Calu3 (cell line): ENCODE measurements around the gene GABRA6. TPM values are rescaled to one million over a fixed set of nuclear protein-coding genes. Genes with fewer than 3 reads are reported as not detected.
"Not testable (repeated sequence)": the region's sequence is repeated elsewhere in the genome, so short reads cannot be mapped to it uniquely, and the experiment has no call there.

Source experiments
- Bru-seq: library from RNA; stranded (reverse); fragments of 400-500 nt; gene quantifications from one replicate; lab custom pipeline; 2021; lab: Mats Ljungman, UMichigan
- BruChase-seq, 2 experiments: library from RNA; stranded (reverse); fragments of 400-500 nt; gene quantifications; one replicate each; lab custom pipeline; 2021; lab: Mats Ljungman, UMichigan
- BruUV-seq: library from RNA; stranded (reverse); fragments of 400-500 nt; replicated peaks from 2 replicates; lab custom pipeline; 2021; lab: Mats Ljungman, UMichigan
- CTCF ChIA-PET: fragments of 300-600 bp; sonication (Branson Sonifier 250); formaldehyde crosslinking; loops from one replicate; lab custom pipeline; 2022; ENCODE audit warnings: antibody characterized with exemption; lab: Charles Lee
- DNase-seq: peaks from one replicate; pipeline ENCODE4 v3.0.0; 2022
- H3K27ac Mint-ChIP-seq: one replicate; pipeline ENCODE4 v1.8.0; 2022; ENCODE audit warnings: mixed read lengths; ENCODE audit not compliant: unreplicated experiment
- H3K27me3 Mint-ChIP-seq: one replicate; pipeline ENCODE4 v1.8.0; 2022; ENCODE audit warnings: mixed read lengths; ENCODE audit not compliant: unreplicated experiment
- H3K36me3 Mint-ChIP-seq: one replicate; pipeline ENCODE4 v1.8.0; 2022; ENCODE audit warnings: mild to moderate bottlenecking, moderate library complexity, mixed read lengths; ENCODE audit not compliant: insufficient read depth, unreplicated experiment
- H3K4me1 Mint-ChIP-seq: one replicate; pipeline ENCODE4 v1.8.0; 2022; ENCODE audit warnings: mild to moderate bottlenecking, low read depth, mixed read lengths; ENCODE audit not compliant: unreplicated experiment
- H3K4me3 Mint-ChIP-seq: one replicate; pipeline ENCODE4 v1.8.0; 2022; ENCODE audit warnings: mild to moderate bottlenecking, low read depth, moderate library complexity, mixed read lengths; ENCODE audit not compliant: unreplicated experiment
- H3K9me3 Mint-ChIP-seq: one replicate; pipeline ENCODE4 v1.8.0; 2022; ENCODE audit warnings: low read depth, mixed read lengths; ENCODE audit not compliant: unreplicated experiment
- intact Hi-C: fragments of 100-400 bp; cut with micrococcal nuclease; formaldehyde crosslinking; loops from one replicate; pipeline ENCODE4 v1.10.0; 2022; ENCODE audit not compliant: unreplicated experiment
- long read RNA-seq: library from polyadenylated mRNA; stranded (forward); transcript quantifications from one replicate; pipeline ENCODE4 v2.0.0, GENCODE V29; 2022
- total RNA-seq: library from RNA; stranded (reverse); gene quantifications from 2 replicates; pipeline ENCODE4 v1.2.3, GENCODE V29; 2022
- TF ChIP-seq, protein P1 (sequence below): fragments of 200-600 bp; IDR thresholded peaks from one replicate; pipeline ENCODE4 v1.8.0; 2022; ENCODE audit warnings: antibody characterized with exemption; ENCODE audit not compliant: unreplicated experiment

GABRA6 gene
- total RNA-seq (not detected in 2 replicates), Bru-seq, nascent RNA (not detected), BruChase-seq, experiment 1, labeled RNA remaining after a 6-hour chase (not detected), BruChase-seq, experiment 2, labeled RNA remaining after a 2-hour chase (not detected)
- long read RNA-seq: 0 reads

DNA sequence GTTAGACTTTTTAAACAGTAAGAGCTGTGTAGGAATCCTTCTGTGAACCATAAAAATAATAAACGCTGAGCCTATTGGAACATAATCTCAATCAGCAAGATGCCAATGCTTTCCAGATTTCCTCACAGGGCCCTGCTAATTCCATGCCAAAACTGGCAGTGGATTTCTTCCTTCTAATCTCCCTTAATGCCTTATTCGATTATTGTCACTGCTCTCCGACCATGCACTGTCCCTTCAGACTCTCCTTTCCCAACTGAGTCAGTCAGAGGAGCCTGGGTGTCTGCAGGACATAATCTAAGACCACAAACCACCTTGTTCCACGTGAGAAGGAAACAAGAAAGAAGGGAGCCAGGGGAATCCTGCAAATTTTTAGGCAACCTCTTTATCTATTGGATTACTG lies at the start of gene GABRA6:
Gene GABRA6, plus strand, starts transcription at position 261 of the 400 bp plus-strand sequence. CDS start 269 bp downstream, outside the sequence.
- TF ChIP-seq, protein P1, sequence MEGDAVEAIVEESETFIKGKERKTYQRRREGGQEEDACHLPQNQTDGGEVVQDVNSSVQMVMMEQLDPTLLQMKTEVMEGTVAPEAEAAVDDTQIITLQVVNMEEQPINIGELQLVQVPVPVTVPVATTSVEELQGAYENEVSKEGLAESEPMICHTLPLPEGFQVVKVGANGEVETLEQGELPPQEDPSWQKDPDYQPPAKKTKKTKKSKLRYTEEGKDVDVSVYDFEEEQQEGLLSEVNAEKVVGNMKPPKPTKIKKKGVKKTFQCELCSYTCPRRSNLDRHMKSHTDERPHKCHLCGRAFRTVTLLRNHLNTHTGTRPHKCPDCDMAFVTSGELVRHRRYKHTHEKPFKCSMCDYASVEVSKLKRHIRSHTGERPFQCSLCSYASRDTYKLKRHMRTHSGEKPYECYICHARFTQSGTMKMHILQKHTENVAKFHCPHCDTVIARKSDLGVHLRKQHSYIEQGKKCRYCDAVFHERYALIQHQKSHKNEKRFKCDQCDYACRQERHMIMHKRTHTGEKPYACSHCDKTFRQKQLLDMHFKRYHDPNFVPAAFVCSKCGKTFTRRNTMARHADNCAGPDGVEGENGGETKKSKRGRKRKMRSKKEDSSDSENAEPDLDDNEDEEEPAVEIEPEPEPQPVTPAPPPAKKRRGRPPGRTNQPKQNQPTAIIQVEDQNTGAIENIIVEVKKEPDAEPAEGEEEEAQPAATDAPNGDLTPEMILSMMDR: no peak
- H3K4me1 Mint-ChIP-seq: no peaks in the 10 kb centered on the region
- BruUV-seq: no TSS peak
- H3K9me3 Mint-ChIP-seq: peaks cover 14% of the 10 kb centered on the region
- no peaks in the 10 kb centered on the region for H3K36me3 Mint-ChIP-seq
- CTCF ChIA-PET: no interaction called here
- H3K27me3 Mint-ChIP-seq: no peaks in the 10 kb centered on the region
- DNase-seq: no peak
- intact Hi-C loops: no loop called here
- no peak within 1 kb of the TSS for H3K4me3 Mint-ChIP-seq
- no peak within 1 kb of the TSS for H3K27ac Mint-ChIP-seq

DNA sequence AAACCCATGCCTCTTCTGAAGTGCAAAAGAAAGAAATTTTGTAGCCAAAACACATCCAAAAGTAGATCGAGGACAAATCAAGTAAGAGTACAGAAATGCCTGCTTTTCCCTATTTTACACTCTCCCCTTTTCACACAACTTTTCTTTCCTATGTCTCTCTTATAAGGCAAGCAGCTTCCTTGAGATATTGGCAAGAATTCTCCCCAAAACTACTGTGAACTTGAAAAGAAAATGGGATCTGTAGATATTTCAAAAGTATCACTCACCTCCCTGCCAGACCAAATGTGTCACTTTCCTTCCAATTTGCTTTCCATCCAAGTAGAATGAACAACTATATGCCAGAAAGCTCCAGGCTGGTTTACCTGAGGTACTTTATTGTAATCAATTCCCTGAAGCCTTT lies 47.9 kb upstream of the GABRA6 start:
- no peaks in the 10 kb centered on the region for H3K4me1 Mint-ChIP-seq
- TF ChIP-seq, protein P1: no peak
- intact Hi-C loops: no loop called here
- BruUV-seq: no TSS peak
- no peak overlapping the region for H3K27ac Mint-ChIP-seq
- no peaks in the 10 kb centered on the region for H3K27me3 Mint-ChIP-seq
- no peak overlapping the region for H3K4me3 Mint-ChIP-seq
- no peaks in the 10 kb centered on the region for H3K36me3 Mint-ChIP-seq
- CTCF ChIA-PET: interaction anchor here (0.8 kb wide), 1 partner anchor 1055 kb away, joined by 5 read pairs; no protein-coding TSS in a partner anchor
- H3K9me3 Mint-ChIP-seq: peaks cover 30% of the 10 kb centered on the region
- no peak for DNase-seq

DNA sequence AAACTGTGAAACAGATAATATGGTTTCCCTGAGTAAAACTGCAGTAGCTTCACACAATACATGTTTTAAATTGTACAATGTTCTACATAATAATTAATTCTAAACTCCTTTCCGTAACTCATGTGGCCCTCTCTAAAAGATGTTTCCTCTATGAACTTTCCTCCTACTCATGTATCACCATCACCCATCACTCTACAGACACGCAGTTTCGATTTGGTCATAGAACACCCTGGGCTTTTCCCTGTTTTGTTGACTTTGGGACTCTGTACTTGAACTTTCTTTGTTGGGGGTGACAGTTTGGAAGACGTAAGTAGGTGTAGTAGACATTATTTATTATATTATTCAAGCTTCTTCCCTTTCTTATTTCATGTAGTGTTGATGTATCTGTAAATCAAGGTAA lies 44.1 kb upstream of the GABRA6 start:
- no peaks in the 10 kb centered on the region for H3K27me3 Mint-ChIP-seq
- H3K4me3 Mint-ChIP-seq: no peak overlapping the region
- intact Hi-C loops: no loop called here
- H3K9me3 Mint-ChIP-seq: peaks cover 22% of the 10 kb centered on the region
- BruUV-seq: no TSS peak
- H3K36me3 Mint-ChIP-seq: no peaks in the 10 kb centered on the region
- no peaks in the 10 kb centered on the region for H3K4me1 Mint-ChIP-seq
- CTCF ChIA-PET: no interaction called here
- DNase-seq: no peak
- TF ChIP-seq, protein P1: no peak
- no peak overlapping the region for H3K27ac Mint-ChIP-seq

GRCh38 chr5:161645264-161645663 lies 40.3 kb upstream of the GABRA6 start:
- no peaks in the 10 kb centered on the region for H3K27me3 Mint-ChIP-seq
- H3K9me3 Mint-ChIP-seq: peaks cover 19% of the 10 kb centered on the region
- no TSS peak for BruUV-seq
- TF ChIP-seq, protein P1: no peak
- no peak overlapping the region for H3K4me3 Mint-ChIP-seq
- no peaks in the 10 kb centered on the region for H3K4me1 Mint-ChIP-seq
- H3K36me3 Mint-ChIP-seq: no peaks in the 10 kb centered on the region
- CTCF ChIA-PET: no interaction called here
- H3K27ac Mint-ChIP-seq: no peak overlapping the region
- no peak for DNase-seq
- intact Hi-C loops: no loop called here

DNA sequence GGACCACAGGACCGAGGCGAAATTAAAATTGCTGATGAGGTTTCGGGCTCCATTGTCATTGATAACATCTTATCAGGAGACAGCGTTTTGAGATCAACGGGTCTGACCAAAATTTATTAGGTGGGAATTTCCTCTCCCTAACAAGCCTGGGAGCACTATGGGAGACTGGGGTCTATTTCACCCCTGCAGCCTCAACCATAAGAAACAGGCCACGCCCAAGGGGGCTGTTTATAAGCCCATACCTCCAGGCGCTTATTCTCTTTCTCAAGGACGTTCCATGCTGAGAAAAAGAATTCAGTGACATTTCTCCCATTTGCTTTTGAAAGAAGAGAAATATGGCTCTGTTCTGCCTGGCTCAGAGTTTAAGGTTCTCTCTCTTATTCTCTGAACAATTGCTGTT lies 33.6 kb upstream of the GABRA6 start:
- H3K27ac Mint-ChIP-seq, intact Hi-C loops, H3K36me3 Mint-ChIP-seq, H3K4me1 Mint-ChIP-seq, H3K4me3 Mint-ChIP-seq, DNase-seq, BruUV-seq, CTCF ChIA-PET, H3K27me3 Mint-ChIP-seq: not testable (repeated sequence)
- peaks cover 25% of the 10 kb centered on the region for H3K9me3 Mint-ChIP-seq
